Mucosa of gallbladder (tissue), 1 donor: ENCODE data around the gene SGPP2. TPM values are rescaled to one million over a fixed set of nuclear protein-coding genes. Genes with fewer than 3 reads are reported as not detected.

Experiments used
- DNase-seq: peaks from one replicate; pipeline ENCODE4 v3.0.0-alpha.2; 2020; ENCODE audit warnings: low spot score
- total RNA-seq: library from RNA; stranded (reverse); gene quantifications from one replicate; pipeline ENCODE4 v1.2.1, GENCODE V29; 2021
- donor health status: DM: no; HTN: no; CAD: no.

The SGPP2 gene
- total RNA-seq, 1 donor from 2014 or later = 44.8 TPM

DNA sequence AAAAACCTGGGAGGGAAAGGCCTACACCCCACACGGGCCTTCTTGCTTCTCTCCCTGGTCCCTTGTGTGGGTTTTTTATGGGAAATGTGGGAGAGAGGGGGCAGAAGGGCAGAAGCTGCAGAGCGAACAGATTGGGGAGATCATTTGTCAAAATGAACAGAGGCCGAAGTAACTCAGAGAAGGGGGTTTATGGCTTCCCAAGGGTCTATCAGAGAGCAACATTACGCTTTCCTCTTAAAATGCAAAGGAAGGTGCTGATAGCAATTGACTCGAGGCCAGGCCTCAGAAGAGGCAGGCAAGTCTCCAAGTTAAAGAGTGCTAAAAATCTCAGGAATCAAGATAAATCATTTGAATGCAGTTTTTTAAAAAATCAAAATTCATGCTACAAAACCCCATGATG, 101.5 kb downstream of the SGPP2 start:
- DNase-seq = no peak

GRCh38 chr2:222526480-222527277, 102.3 kb downstream of the SGPP2 start:
- no peak for DNase-seq

GRCh38 chr2:222532315-222532714, 108.0 kb downstream of the SGPP2 start:
- DNase-seq = no peak

- DNase-seq = no peak
These were observed 111.1 kb downstream of the SGPP2 start for GRCh38 chr2:222535477-222535876.

DNA sequence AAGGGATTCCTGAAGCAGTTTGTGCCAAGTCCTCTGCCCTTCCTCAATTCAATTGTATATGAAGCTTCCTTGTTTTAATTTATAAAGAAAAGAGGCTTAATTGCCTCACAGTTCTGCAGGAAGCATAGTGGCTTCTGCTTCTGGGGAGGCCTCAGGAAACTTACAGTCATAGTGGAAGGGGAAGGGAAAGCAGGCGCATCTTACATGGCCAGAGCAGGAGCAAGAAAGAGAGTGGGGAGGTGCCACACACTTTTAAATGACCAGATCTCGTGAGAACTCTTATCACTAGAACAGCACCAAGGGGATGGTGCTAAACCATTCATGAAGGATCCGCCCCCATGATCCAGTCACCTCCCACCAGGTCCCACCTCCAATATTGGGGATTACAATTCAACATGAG, 114.2 kb downstream of the SGPP2 start:
- no peak for DNase-seq

DNA sequence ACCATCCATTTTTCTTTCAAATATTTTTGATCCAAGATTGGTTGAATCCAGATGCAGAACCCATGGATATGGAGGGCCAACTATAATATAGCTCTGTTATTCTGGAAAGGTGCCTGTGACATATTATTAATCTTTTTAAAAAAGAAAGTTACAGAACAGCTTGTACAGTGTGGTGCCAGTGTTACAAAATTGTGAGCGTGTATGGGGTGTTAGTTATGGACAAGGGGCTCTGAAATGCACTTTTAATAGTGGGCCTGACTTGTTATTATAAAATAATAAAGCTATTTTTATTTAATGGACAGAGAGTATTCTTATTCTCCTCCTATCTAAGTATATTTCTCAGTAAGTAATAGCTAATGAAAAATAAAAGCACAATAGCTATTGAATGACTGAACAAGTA, 120.3 kb downstream of the SGPP2 start:
- no peak for DNase-seq

GRCh38 chr2:222545823-222546795, 121.8 kb downstream of the SGPP2 start:
- DNase-seq = no peak

- no peak for DNase-seq
These were observed 122.7 kb downstream of the SGPP2 start for GRCh38 chr2:222547083-222547482.

- no peak for DNase-seq
These were observed 124.6 kb downstream of the SGPP2 start for GRCh38 chr2:222548992-222549391.

GRCh38 chr2:222554517-222554916, 130.2 kb downstream of the SGPP2 start:
- DNase-seq = no peak

GRCh38 chr2:222561151-222561550, 136.8 kb downstream of the SGPP2 start:
- no peak for DNase-seq

- DNase-seq = peak; percentile 52
These were observed 137.7 kb downstream of the SGPP2 start for GRCh38 chr2:222561817-222562645.

DNA sequence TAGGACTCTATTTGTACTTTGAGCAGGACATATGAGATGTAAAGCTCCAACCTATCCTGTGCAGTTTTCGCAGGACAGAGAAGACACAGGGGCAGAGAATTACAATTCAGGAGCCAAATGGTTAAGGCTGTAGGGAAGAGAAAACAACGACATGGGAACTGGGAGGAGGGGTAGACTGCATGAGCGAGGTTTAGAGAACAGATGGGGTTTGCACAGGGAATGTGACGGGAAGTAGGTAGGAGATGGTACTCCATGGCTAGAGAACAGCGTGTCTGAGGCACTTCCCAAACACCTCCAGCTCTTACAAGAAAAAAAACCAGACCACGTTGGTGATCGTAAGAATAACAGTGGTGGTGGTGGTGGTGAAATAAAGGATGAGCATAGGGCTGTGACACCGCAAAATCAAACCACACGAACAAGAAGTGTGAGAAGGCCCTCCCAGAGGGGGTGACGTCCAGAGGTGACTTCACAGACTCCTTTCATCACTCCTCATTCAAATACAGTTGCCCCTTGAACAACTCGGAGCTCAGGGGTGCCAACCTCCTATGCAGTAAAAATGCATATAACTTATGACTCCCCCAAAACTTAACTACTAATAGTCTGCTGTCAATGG, 138.9 kb downstream of the SGPP2 start:
- no peak for DNase-seq

DNA sequence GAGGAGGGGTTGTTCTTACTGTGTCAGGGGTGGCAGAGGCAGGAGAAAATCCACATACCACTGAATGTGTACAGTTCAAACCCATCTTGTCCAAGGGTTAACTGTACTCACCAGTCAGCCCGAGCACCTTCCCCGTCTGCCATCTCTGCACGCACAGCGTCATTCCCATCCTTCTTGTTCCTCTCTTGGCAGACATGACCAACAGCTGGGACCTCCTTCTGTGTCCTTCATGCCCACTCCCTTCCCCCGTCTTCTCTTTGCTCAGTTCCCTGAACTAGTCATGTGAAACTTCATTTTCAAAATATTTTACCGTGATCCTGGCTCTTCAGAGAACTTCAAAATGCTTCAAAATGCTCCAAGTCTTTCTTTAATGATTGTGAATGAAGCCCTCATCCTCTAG, 139.6 kb downstream of the SGPP2 start:
- no peak for DNase-seq

DNA sequence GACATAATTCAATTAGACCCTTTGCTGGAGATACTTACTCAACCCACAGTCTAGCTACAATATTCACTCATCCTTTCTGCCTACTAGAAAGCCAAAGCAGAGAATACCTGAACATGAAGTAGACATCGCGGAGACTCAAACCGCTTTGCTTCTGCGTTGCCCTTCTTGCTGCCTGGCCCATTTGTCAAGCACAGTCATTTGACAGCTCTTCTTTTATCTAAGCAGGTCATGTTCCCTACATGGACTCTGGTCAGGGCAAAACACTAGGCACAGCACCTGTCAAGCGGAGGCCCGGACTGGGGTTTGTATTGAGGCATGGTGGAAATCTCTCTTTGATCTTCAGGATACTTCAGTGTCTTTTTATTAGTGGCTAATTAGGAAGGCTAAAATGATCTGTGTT, 141.9 kb downstream of the SGPP2 start:
- no peak for DNase-seq

DNA sequence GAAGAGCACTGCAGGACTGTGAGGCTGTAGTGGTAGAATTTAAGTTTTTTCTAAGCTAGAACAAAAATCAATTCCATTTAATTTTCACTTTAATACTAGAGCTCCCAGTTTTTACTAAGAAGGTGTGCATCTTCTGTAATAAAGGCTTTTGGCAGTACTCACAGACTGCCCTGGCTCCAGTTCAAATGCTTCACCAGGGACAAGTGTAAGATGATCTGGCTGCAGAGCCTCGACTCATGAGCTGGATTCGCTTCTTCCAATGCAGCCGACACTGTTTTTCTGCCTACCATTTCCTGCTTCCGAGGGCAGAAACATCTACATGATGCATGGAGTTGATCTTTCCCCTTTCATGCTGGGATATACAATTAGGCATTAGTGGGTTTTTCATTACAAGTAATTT, 144.5 kb downstream of the SGPP2 start:
- no peak for DNase-seq

- no peak for DNase-seq
These were observed 145.5 kb downstream of the SGPP2 start for GRCh38 chr2:222569826-222570225.

GRCh38 chr2:222572264-222572721, 147.9 kb downstream of the SGPP2 start:
- no peak for DNase-seq

GRCh38 chr2:222572751-222573174, 148.4 kb downstream of the SGPP2 start:
- no peak for DNase-seq

DNA sequence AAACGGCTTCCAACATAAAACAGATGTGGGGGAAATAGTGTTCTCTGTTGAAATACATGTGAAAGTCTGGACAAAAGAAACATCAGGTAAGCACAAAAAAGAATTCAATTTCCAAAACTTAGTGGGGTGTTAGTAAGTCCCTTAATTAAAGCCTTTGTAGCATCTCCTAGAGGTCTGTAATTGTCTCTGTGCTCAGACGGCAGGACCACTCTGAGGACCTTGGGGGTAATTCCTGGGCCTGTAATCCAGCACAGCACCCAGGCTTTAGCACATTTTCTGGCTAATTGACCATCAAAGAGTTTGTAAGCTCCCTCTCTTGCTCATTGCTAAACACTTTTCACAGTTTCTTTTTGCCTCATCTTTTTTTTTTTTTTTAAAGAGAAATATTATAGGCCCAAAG, 151.3 kb downstream of the SGPP2 start:
- no peak for DNase-seq
